OCI-LY7 (cell line): ENCODE results near the gene PCDHGA4. TPM values are rescaled to one million over a fixed set of nuclear protein-coding genes. Genes with fewer than 3 reads are reported as not detected.

ENCODE experiments used
- BruUV-seq: library from RNA; stranded (reverse); fragments of 400-500 nt; replicated peaks from 2 replicates; lab custom pipeline; 2021; lab: Mats Ljungman, UMichigan
- CTCF ChIA-PET: fragments of 300-600 bp; sonication (Branson Sonifier 250); formaldehyde crosslinking; loops from one replicate; lab custom pipeline; 2022; ENCODE audit warnings: antibody characterized with exemption; ENCODE audit not compliant: unreplicated experiment; lab: Charles Lee
- POLR2A ChIA-PET: fragments of 300-600 bp; sonication (Branson Sonifier 250); formaldehyde crosslinking; loops from one replicate; lab custom pipeline; 2022; ENCODE audit warnings: antibody characterized with exemption; lab: Charles Lee
- DNase-seq: peaks from one replicate; pipeline ENCODE4 v3.0.0-alpha.2; 2015; ENCODE audit warnings: low spot score
- H2AFZ ChIP-seq: fragments of 200-600 bp; sonication (generic), shearing (Covaris generic); 2 replicates; pipeline ENCODE4 v1.6.1; 2014; ENCODE audit warnings: mild to moderate bottlenecking, antibody characterized with exemption, low read length, moderate library complexity
- H3K27ac ChIP-seq: fragments of 200-600 bp; sonication (generic); 2 replicates; pipeline ENCODE4 v1.5.1; 2014; ENCODE audit warnings: mixed run types, low read depth, mild to moderate bottlenecking, moderate library complexity, low read length, inconsistent platforms; ENCODE audit not compliant: poor library complexity, severe bottlenecking
- H3K36me3 ChIP-seq: fragments of 200-600 bp; sonication (generic); 2 replicates; pipeline ENCODE4 v1.6.1; 2014; ENCODE audit warnings: mild to moderate bottlenecking, antibody characterized with exemption, low read length, moderate library complexity, mixed read lengths; ENCODE audit not compliant: insufficient read depth
- H3K4me1 ChIP-seq: fragments of 200-600 bp; sonication (generic); 2 replicates; pipeline ENCODE4 v1.5.1; 2014; ENCODE audit warnings: mild to moderate bottlenecking, low read length; ENCODE audit not compliant: insufficient read depth, poor library complexity, severe bottlenecking
- H3K4me2 ChIP-seq: fragments of 200-600 bp; sonication (generic); 2 replicates; pipeline ENCODE4 v1.6.1; 2014; ENCODE audit warnings: mild to moderate bottlenecking, low read length
- H3K4me3 ChIP-seq: fragments of 200-600 bp; sonication (generic); 2 replicates; pipeline ENCODE4 v1.5.1; 2014; ENCODE audit warnings: mild to moderate bottlenecking, low read depth, low read length; ENCODE audit not compliant: poor library complexity, severe bottlenecking
- H3K79me2 ChIP-seq: fragments of 200-600 bp; sonication (generic); 2 replicates; pipeline ENCODE4 v1.6.1; 2016; ENCODE audit warnings: low read depth, mild to moderate bottlenecking, low read length, moderate library complexity, mixed read lengths; ENCODE audit not compliant: insufficient read depth
- H3K9me2 ChIP-seq: fragments of 200-600 bp; sonication (generic); 2 replicates; pipeline ENCODE4 v1.6.1; 2016; ENCODE audit warnings: mild to moderate bottlenecking, low read length, mixed read lengths; ENCODE audit not compliant: insufficient read depth
- H3K9me3 ChIP-seq: fragments of 200-600 bp; sonication (generic); 2 replicates; pipeline ENCODE4 v1.6.1; 2014; ENCODE audit warnings: mild to moderate bottlenecking, mixed run types, low read length, mixed read lengths
- H4K20me1 ChIP-seq: fragments of 200-600 bp; sonication (generic); 2 replicates; pipeline ENCODE4 v1.6.1; 2014; ENCODE audit warnings: mild to moderate bottlenecking, antibody characterized with exemption, low read length, moderate library complexity, mixed read lengths; ENCODE audit not compliant: insufficient read depth
- CTCF ChIP-seq: fragments of 200-600 bp; sonication (generic); conservative IDR thresholded peaks from 2 replicates; pipeline ENCODE4 v1.5.1; 2014; ENCODE audit warnings: mild to moderate bottlenecking, antibody characterized with exemption, low read length, moderate library complexity, mixed read lengths
- EZH2phosphoT487 ChIP-seq: fragments of 200-600 bp; sonication (generic); IDR thresholded peaks from 2 replicates; pipeline ENCODE4 v1.6.1; 2018; ENCODE audit warnings: low read depth, borderline replicate concordance, mild to moderate bottlenecking, mixed run types, antibody characterized with exemption, low read length, moderate library complexity, mixed read lengths
- intact Hi-C: fragments of 100-400 bp; cut with micrococcal nuclease; formaldehyde crosslinking; loops from one replicate; pipeline ENCODE4 v1.10.0; 2022; ENCODE audit not compliant: unreplicated experiment
- total RNA-seq, 2 experiments: library from RNA; depleted of rRNA in 1 of 2; stranded (reverse); fragments of >200 nt in 1 of 2; shearing (Covaris generic) in 1 of 2; gene quantifications; 2 replicates each; pipeline ENCODE4 v1.2.3, GENCODE V29; 2014 to 2022

The PCDHGA4 gene
- total RNA-seq, 2 experiments from 2014 or later: 1.9 to 3.5 TPM

GRCh38 chr5:141355641-141356040, 820 bp downstream of the PCDHGA4 start:
- no peak overlapping the region for H3K27ac ChIP-seq

GRCh38 chr5:141356133-141356532, 1.3 kb downstream of the PCDHGA4 start:
- Histone ChIP-seq H3K79me2 (peaks cover 7% of the 10 kb centered on the region; the same call in 1 of the 2 replicates), H3K27ac (no peak overlapping the region), H4K20me1 (no peaks in the 10 kb centered on the region), H3K4me3 (no peak overlapping the region), H3K4me1 (peaks cover 19% of the 10 kb centered on the region), H2AFZ (no peak overlapping the region), H3K9me2 (no peaks in the 10 kb centered on the region), H3K4me2 (no peak overlapping the region), H3K36me3 (no peaks in the 10 kb centered on the region; the same call in 1 of the 2 replicates), H3K9me3 (no peaks in the 10 kb centered on the region; the same call in 1 of the 2 replicates)
- BruUV-seq: no TSS peak
- no peak for DNase-seq
- POLR2A ChIA-PET: interaction anchor here (0.5 kb wide), 1 partner anchor 185 kb away, joined by 3 read pairs; no protein-coding TSS in a partner anchor
- intact Hi-C loops: loop anchor here (5.0 to 10.0 kb wide), 2 partner anchors 56 to 161 kb away; partner anchors contain the start of genes PCDHB10, PCDHB11 and PCDHGA10
- CTCF ChIA-PET: interaction anchor here (1.1 to 1.4 kb wide), 2 partner anchors 37 to 208 kb away, joined by 3 read pairs; no protein-coding TSS in a partner anchor
- TF ChIP-seq CTCF (no peak), EZH2phosphoT487 (no peak)

More at GRCh38 chr5:141355641-141356040, 820 bp downstream of the PCDHGA4 start:
- intact Hi-C loops: loop anchor here (1.0 to 10.0 kb wide), 3 partner anchors 24 to 161 kb away; partner anchors contain the start of genes PCDHB10, PCDHB11 and PCDHGA10
- H4K20me1 ChIP-seq: no peaks in the 10 kb centered on the region
- H3K9me2 ChIP-seq: no peaks in the 10 kb centered on the region
- no peaks in the 10 kb centered on the region for H3K36me3 ChIP-seq
- peaks cover 4% of the 10 kb centered on the region; the same call in 1 of the 2 replicates for H3K79me2 ChIP-seq
- TF ChIP-seq CTCF (no peak), EZH2phosphoT487 (no peak)
- no TSS peak for BruUV-seq
- no peaks in the 10 kb centered on the region for H3K9me3 ChIP-seq
- H3K4me2 ChIP-seq: no peak overlapping the region
- POLR2A ChIA-PET: no interaction called here
- DNase-seq: no peak
- H3K4me3 ChIP-seq: no peak overlapping the region
- CTCF ChIA-PET: interaction anchor here (1.1 to 1.4 kb wide), 2 partner anchors 37 to 208 kb away, joined by 3 read pairs; no protein-coding TSS in a partner anchor
- no peak overlapping the region for H2AFZ ChIP-seq
- H3K4me1 ChIP-seq: peaks cover 14% of the 10 kb centered on the region

GRCh38 chr5:141356950-141357349, 2.1 kb downstream of the PCDHGA4 start:
- Histone ChIP-seq H3K27ac (no peak overlapping the region), H3K9me3 (no peaks in the 10 kb centered on the region; the same call in 1 of the 2 replicates), H3K4me2 (no peak overlapping the region), H2AFZ (no peak overlapping the region), H3K79me2 (peaks cover 7% of the 10 kb centered on the region; the same call in 1 of the 2 replicates), H3K9me2 (no peaks in the 10 kb centered on the region), H3K4me1 (peaks cover 25% of the 10 kb centered on the region), H3K4me3 (no peak overlapping the region), H4K20me1 (no peaks in the 10 kb centered on the region), H3K36me3 (no peaks in the 10 kb centered on the region; the same call in 1 of the 2 replicates)
- ChIA-PET CTCF (no interaction called here), POLR2A (no interaction called here)
- intact Hi-C loops: loop anchor here (5.0 to 10.0 kb wide), 2 partner anchors 55 to 162 kb away; partner anchors contain the start of genes PCDHB10, PCDHB11 and PCDHGA10
- no TSS peak for BruUV-seq
- no peak for TF ChIP-seq CTCF
- TF ChIP-seq EZH2phosphoT487: no peak
- no peak for DNase-seq
